Femur (tissue), 1 donor: ENCODE measurements around the gene CCNQ.
A peak's percentile ranks its signal among the peaks of the same experiment; 100 is the strongest.

Experiments used
- DNase-seq: peaks from one replicate; pipeline ENCODE4 v3.0.0-alpha.2; 2017

The CCNQ gene

GRCh38 chrX:153595859-153596857 is 2.8 kb downstream of the CCNQ start:
- DNase-seq = no peak

GRCh38 chrX:153595387-153595786 is 3.6 kb downstream of the CCNQ start:
- no peak for DNase-seq

GRCh38 chrX:153593811-153594500 is 5.0 kb downstream of the CCNQ start:
- no peak for DNase-seq

DNA sequence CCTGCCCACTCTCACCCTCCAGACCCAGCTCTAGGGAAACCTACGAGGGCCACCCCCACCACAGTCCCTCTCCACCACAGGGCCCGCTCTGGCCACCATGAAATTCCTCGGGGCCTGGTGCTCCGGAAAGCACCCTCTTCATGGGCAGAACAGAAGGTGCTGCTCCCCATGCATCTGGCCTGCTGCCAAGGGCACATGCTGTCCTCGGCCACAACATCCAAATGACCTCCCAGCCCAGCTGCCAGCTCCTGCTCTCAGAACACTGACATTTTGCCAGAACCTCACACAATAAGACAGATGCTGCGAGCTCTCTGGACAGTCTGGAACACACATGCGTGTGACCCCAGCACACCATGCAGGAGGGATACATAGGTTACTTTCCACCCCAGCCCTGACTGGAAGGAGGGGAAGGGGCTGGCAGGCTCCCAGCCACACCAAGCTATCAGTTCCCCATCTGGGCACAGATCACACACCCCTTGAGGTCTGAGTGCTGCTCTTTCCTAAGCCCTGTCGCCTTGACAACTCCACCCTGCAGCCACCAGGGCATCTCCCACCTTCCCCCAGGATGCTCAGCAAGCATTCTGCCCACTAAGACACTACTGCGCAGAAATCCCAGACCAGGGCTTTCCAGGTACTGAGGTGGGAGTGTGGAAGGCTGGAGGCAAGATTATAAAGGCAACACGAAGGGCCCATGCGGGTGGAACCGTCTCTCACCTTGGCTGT is 5.8 kb downstream of the CCNQ start:
- no peak for DNase-seq

DNA sequence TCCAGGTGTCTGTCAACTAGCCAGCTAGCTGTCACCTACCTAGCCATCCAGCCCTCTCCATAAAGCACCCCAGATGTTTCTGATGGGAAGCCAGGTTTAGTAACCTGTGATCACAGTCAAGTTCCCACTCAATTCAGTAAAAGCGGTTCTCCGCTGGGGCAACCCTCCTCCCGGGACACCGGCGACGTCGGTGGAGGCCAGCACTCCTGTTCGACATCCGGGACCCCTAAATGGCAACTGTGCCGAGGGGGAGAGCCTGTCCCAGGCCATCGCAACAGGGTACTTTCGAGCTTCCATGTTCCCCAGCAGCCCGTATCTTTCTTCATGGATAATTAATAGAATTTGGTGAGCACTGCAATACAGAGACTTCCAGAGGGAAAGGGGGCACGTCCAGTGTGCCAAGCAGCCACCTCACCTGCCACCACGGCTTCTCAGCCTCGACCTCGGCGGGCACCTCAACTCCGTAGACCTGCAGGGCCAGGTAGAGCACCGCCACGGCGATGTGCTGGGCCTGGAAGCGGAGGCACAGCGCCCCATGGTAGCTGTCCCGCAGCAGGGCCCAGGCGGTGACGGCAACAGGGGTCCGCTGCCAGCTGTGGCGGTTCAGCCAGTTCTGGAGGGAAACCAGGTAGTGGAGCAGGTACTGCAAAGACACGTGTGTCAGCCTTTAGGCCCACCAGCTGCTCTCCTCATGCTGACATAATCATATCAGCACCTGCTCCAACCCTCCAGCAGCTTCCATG is 6.7 kb downstream of the CCNQ start:
- DNase-seq = no peak

DNA sequence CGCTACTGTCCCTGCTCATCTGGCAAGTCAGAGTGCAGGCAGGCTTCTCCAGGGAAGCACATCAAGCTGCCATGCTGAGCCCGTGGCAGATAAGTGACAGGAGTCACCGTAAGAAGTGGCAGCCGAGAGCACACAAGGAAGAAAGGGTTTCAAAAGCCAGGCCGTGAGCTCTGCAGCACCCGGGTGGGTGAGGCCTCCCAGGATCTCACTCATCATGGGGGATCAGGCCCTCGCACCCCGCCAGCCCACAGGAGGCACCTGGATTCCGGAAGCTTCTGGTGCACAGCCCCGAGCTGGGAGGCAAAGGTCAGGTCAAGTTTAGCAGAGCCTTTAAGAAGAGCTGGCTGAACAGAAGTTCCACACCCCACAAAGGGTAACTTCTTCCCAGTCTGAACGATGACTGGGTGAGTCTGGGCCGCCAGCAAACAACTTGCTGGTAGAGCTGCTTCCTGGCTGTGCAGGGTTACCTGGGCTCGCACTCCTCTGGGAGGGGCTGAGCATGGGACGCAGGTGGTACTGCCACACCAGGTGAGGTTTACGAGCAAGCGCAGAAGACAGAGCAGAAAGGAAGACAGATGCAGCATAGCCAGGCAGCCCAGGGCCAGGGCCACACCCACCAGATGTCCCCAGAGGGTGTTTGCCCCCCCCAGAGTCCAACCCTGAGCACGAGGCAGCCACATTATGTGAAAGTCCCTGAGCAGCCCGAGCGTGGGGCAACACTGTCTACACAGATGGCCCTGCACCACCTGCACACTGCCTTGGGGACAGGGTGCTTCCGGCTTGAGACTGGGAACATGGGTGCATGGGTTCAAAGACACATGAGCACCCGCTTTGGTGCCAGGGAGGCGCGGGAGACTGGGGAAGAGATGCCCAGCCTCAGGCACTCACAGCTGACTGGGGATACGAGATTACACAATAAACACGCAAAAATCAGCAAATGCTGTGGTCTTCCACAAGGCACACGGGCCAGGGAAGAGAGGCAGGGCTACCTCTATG is 7.7 kb downstream of the CCNQ start:
- no peak for DNase-seq

- DNase-seq = no peak
Measured at GRCh38 chrX:153588782-153589446, 10.0 kb downstream of the CCNQ start.

DNA sequence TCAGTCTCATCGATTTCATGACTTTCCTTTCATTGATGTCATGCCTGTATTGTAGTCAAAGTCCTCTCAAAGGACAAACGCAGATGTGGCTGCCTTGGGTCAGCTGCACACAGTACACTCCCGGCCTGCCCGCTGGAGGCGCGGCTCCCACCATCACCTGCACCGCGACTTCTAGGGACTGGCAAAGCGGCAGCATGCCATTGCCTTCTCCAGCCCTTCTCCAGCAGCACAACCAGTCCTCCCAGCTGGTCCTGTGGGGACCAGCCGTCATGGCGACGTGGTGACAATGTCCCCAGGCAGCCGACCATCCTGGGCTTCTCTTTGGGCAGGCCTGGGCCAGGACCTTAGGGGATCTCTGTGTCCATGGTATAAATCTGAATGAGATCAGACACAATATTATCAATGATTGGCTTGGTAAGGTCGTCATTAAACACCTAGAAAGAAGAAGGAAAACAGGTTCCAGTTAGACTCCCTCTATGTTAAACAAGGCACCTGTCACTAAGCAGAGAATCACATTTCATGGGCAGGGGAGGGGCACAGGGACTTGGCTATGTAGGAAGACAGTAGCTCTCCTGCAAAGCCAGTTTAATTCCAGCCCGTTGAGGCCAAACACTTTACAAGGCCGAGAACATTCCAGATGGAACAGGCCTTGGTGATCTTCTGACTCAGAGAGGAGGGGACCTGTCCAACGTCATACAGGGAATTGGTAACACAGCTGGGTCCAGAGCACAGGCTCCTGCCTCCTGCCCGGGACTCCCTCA is 10.7 kb downstream of the CCNQ start:
- no peak for DNase-seq

DNA sequence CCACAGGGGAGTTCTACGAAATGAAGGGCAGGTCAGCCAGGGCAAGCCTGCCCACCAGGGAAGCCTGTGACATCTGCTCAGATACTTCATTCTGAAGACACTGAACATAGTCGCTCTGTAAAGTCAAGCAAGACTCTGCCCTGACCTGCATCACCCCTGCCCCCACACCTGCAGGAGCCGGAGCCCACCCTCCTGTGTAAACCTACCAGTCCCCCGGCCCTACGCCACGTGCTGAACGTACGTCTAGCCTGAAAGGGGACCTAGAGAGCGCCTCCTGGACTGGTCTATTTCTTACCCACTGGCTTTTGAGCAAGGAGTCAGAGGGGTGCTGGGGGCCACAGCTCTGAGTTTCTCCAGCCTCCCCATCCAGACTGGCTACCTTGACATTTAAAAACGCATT is 11.6 kb downstream of the CCNQ start:
- no peak for DNase-seq

- no peak for DNase-seq
Measured at GRCh38 chrX:153585827-153586226, 13.1 kb downstream of the CCNQ start.

GRCh38 chrX:153583433-153583832 is 15.5 kb downstream of the CCNQ start:
- DNase-seq = no peak

DNA sequence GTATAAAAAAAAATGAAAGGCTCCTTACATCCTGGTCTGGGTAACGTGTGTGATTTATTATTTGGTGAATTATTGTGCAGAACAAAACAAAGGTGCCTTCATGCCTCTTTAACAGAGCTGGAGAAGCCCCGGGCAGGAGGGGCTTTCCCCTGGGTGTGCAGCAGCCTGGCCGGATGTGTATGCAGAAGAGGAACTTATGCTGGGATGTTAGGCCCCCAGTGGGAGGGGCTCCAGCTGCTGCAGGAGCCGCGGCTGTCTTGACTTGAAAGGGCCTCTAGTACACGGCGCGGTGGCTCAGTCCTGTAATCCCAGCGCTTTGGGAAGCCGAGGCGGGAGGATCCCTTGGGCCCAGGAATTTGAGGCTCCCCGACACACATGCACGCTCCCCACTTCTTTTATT is 16.0 kb downstream of the CCNQ start:
- peak; percentile 65 for DNase-seq

DNA sequence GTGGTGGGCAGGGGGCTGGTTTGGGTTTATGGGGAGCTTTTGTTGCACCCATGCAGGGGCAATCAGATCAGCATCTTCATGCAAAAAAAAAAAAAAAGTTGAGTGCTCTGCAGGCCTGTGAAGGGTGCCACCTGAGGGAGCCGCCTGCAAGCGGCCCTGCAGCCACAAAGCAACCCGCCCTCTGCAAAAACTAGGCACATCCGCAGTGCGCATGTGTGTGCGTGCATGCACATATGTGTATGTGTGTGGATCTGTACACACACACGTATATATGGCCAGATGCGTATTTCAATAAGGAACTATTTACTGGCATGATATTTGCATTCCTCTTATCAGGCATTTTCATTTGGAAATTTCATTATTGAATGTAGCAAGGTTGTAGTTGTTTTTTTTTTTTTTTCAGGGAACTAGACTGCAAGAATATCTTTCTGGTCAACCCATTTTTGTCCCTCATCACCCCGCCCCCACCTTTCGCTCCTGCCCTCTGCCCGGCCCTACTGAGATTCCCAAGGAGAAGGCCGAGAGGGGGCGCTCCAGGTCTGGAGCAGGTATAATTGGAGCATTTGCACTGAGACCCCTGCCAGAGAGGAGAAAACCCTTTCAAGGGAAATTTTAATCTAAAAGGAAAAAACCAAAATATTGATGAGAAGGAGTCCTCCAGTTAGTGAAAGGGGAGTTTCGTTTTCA is 18.1 kb downstream of the CCNQ start:
- no peak for DNase-seq

- DNase-seq = no peak
Measured at GRCh38 chrX:153578889-153579288, 20.1 kb downstream of the CCNQ start.

GRCh38 chrX:153578200-153578835 is 20.6 kb downstream of the CCNQ start:
- no peak for DNase-seq

DNA sequence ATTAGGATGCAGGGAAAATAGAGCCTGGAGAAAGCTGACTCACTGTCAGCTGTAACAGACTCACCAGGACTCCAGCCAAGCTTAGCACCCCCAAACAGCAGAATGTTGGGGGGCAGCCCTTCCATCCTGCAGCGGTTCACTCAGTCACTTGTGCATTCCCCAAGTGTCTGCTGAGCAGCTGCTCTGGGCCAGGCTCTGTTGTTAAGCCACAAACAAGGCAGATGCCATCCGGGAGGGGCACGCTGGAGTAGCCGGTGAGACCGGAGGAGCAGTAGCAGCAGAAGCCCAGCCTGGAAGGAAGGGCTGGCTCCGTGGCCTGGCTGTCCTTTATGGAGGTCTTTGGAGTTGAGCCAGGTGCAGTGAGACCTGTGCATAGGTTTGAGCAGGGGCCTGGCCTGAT is 22.0 kb downstream of the CCNQ start:
- DNase-seq = no peak

GRCh38 chrX:153576239-153576870 is 22.6 kb downstream of the CCNQ start:
- no peak for DNase-seq

- DNase-seq = no peak
Measured at GRCh38 chrX:153573984-153574383, 25.0 kb downstream of the CCNQ start.
